Right ventricle myocardium superior (tissue), 1 donor: ENCODE results near the gene XRCC1. TPM values are rescaled to one million over a fixed set of nuclear protein-coding genes. Genes with fewer than 3 reads are reported as not detected.
"Not testable (repeated sequence)": the region's sequence is repeated elsewhere in the genome, so short reads cannot be mapped to it uniquely, and the experiment has no call there.

Source experiments
- ATAC-seq: fragments of 200-7000 bp; cut with Tn5 transposase; one replicate; pipeline ENCODE4 v1.9.1; 2020; ENCODE audit warnings: mild to moderate bottlenecking; ENCODE audit not compliant: poor library complexity
- DNase-seq: peaks from one replicate; pipeline ENCODE4 v3.0.0-alpha.2; 2020
- intact Hi-C: fragments of 100-400 bp; cut with DNase I; formaldehyde crosslinking; loops from one replicate; pipeline ENCODE4 v1.11.2; 2022
- total RNA-seq: library from RNA; stranded (reverse); fragmentation: NEBNext Ultra II Directional; extraction: Animal tissue kit (Norgen Biotek cat#: 25700); gene quantifications from one replicate; pipeline ENCODE4 v1.2.1, GENCODE V29; 2021
- donor health status: DM: no; HTN: yes; CAD: no; lungs with severe emphysema.

Gene XRCC1
- total RNA-seq, 1 donor from 2014 or later, result 12.4 TPM

GRCh38 chr19:43532571-43532961 lies 42.8 kb downstream of the XRCC1 start:
- DNase-seq (peak; percentile 76), ATAC-seq (peak; percentile 7)
- intact Hi-C loops, result no loop called here

GRCh38 chr19:43527860-43528622 lies 47.3 kb downstream of the XRCC1 start:
- intact Hi-C loops, result no loop called here

GRCh38 chr19:43526884-43527859 lies 48.2 kb downstream of the XRCC1 start, which contains the start of gene ETHE1:
TSS of gene ETHE1 (minus strand) at chr19:43527201. CDS start at chr19:43527177, 24 bp downstream.
- intact Hi-C loops, result no loop called here
- peak; percentile 96 for ATAC-seq
- peak; percentile 92 for DNase-seq

More at GRCh38 chr19:43527860-43528622, 47.3 kb downstream of the XRCC1 start:
- ATAC-seq (peak; percentile 17), DNase-seq (peak; percentile 53)

DNA sequence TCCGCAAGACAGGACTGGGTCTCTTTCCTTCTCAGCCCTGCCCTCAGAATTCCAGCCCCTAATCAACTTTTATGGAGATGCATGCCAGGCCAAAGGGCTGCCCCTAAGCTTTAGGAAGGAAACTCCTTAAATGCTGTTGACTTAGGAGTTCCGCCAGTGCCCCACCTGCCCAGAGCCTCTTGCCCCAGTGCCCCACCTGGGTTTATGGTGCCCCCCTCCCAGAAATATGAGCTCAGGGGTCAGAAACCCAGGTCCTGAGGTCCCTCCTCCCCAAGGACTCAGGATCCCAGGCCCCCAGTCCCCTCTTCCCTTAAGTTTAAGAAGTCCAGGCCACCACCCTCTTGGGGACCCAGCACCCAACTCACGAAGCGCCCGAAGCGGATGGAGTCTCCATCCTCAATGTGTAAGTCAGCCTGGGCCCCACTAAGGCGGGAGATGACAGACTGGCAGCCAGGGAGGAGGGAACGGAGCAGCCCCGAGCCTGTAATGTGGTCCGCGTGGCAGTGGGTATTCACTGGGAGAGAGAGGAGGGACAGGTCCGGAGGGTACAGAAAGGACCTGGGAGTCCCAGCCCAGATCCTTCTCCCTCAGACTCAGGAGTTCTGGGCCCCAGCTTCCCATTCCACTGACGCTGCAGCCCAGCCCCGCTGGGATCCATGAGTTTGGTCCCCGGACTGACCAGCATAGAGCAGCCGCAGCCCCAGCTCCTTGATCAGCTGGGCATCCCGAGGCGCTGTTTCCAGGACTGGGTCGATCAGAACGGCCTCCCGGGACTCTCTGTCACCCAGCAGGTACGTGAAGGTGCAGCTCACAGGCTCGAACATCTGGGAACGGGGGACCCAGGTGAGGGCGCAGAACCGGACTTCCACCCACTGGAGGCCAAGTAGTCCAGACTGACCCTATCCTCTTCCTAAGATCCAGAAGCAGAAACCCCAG lies 49.2 kb downstream of the XRCC1 start:
- ATAC-seq, result peak; percentile 19
- intact Hi-C loops, result no loop called here
- DNase-seq, result no peak

- peak; percentile 67 for DNase-seq
- intact Hi-C loops, result no loop called here
- peak; percentile 33 for ATAC-seq
Measured at GRCh38 chr19:43524922-43525835, 50.1 kb downstream of the XRCC1 start.

DNA sequence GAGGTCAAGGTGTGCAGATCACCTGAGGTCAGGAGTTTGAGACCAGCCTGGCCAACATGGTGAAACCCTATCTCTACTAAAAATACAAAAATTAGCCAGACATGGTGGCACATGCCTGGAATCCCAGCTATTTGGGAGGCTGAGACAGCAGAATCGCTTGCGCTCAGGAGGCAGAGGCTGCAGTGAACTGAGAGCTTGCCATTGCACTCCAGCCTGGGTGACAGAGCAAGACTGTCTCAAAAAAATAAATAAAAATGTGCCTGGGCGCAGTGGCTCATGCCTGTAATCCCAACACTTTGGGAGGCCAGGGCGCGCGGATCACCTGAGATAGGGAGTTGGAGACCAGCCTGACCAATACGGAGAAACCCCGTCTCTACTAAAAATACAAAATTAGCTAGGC lies 51.6 kb downstream of the XRCC1 start:
- intact Hi-C loops, DNase-seq, ATAC-seq: not testable (repeated sequence)

- intact Hi-C loops, result no loop called here
- DNase-seq (no peak), ATAC-seq (no peak)
Measured at GRCh38 chr19:43522929-43523328, 52.4 kb downstream of the XRCC1 start.

- DNase-seq, result peak; percentile 82
- peak; percentile 74 for ATAC-seq
- intact Hi-C loops, result loop anchor here (2.0 kb wide), 1 partner anchor 73 kb away; no protein-coding TSS in a partner anchor
Measured at GRCh38 chr19:43519436-43520088, 55.8 kb downstream of the XRCC1 start.

DNA sequence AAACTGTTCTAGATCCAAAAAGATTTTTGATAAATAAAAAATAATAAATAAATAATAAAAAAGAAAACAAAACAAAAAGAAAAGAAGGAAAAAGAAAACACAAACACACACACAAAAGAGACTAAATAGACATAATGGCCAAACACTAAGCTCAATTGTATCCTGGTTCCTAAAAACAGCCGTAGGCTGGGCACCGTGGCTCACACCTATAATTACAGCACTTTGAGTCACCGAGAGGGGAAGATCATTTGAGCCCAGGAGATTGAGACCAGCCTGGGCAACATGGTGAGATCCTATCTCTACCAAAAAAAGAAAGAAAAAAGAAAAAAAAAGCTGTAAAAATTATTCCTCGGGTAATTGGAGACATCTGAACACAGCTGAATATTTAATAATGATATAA lies 57.3 kb downstream of the XRCC1 start:
- DNase-seq, result no peak
- intact Hi-C loops, result loop anchor here (2.0 kb wide), 1 partner anchor 71 kb away; no protein-coding TSS in a partner anchor
- ATAC-seq, result no peak

- ATAC-seq, intact Hi-C loops, DNase-seq: not testable (repeated sequence)
Measured at GRCh38 chr19:43512399-43512798, 62.9 kb downstream of the XRCC1 start.

DNA sequence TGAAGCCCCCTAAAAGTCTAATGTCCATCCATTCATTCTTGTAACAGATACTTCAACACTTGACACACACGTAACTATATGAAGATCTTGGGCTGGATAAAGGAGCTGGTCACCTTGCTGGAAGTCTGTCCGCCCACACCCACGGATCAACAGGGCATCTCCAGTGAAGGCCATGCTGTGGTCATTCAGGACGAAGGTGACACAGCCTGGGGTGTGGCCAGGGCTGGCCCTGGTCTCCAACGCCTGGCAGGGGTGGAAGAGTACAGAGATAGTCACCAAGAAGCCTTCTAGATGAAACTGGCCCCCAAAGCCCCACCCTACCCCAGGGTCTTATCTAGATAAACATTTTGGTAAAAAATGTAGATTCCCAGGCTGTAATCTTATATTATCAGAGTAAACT lies 64.0 kb downstream of the XRCC1 start:
- intact Hi-C loops, result no loop called here
- no peak for ATAC-seq
- DNase-seq, result no peak

- intact Hi-C loops, result no loop called here
- ATAC-seq (no peak), DNase-seq (no peak)
Measured at GRCh38 chr19:43510713-43511112, 64.6 kb downstream of the XRCC1 start.

DNA sequence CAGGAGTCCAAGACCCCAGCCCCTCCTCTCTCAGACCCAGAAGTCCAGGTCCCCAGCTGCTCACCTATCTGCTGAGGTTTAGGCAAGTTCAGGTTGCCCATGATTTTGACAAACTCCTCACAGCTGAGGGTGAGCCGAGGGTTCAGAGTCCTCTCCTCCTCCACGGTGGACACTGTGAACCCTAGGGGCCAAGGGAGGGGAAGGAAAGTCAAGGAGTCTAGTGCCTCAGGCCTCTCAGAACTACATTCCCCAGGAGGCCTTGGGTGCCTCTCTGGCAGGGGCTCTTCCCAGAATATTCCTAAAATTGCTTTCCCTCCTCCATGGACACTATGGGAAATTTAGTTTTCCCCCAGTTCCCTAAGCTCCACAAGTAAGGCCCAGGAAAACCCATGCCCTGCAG lies 67.4 kb downstream of the XRCC1 start:
- DNase-seq (no peak), ATAC-seq (no peak)
- intact Hi-C loops, result no loop called here

GRCh38 chr19:43506629-43507028 lies 68.7 kb downstream of the XRCC1 start:
- ATAC-seq (no peak), DNase-seq (no peak)
- intact Hi-C loops, result no loop called here

DNA sequence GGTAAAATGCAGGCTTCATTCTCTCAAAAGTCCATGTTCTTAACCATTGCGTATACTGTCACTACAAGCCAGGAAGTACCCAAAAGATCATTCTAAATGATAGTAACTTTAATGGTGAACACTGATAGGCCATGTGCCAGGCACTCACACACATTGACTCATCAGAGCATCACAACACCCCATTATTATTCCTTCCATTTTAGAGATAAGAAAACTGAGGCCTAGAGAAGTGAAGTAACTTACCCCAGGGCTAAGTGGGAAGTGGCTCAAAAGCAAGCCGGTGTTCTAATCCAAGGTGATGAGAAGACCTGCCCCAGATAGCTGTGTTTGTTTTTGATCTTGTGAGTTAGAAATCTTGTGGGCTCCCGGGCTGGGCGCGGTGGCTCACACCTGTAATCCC lies 69.4 kb downstream of the XRCC1 start:
- no peak for DNase-seq
- intact Hi-C loops, result no loop called here

GRCh38 chr19:43505186-43505456 lies 70.2 kb downstream of the XRCC1 start:
- no peak for ATAC-seq
- DNase-seq, result no peak
- intact Hi-C loops, result no loop called here

More for the DNA sequence above, 69.4 kb downstream of the XRCC1 start:
- ATAC-seq, result no peak
